ENCODE results near the gene KRTAP5-11. TPM values are rescaled to one million over a fixed set of nuclear protein-coding genes. Genes with fewer than 3 reads are reported as not detected.

Gene KRTAP5-11
- total and polyA plus RNA-seq, 2 of the 8 experiments (the other 6 are each of a cell fraction or from before 2014, with no cell fraction given): not detected

DNA sequence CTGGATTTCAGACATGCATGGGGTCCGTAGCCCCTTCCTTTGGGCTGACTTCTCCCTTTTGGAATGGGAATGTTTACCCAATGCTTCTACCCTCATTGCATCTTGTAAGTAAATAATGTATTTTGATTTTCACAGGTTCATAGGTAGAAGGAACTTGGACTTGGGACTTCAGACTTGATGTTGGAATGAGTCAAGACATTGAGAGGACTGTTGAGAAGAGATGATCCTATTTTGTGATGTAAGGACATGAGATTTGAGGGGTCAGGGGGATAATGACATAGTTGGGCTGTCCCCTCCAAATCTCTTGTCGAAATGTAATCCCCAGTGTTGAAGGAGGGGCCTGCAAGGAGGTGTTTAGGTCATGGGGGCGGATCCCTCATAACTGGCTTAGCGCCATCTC is 18.2 kb downstream of the KRTAP5-11 start (continued):
- TF ChIP-seq, protein P1, sequence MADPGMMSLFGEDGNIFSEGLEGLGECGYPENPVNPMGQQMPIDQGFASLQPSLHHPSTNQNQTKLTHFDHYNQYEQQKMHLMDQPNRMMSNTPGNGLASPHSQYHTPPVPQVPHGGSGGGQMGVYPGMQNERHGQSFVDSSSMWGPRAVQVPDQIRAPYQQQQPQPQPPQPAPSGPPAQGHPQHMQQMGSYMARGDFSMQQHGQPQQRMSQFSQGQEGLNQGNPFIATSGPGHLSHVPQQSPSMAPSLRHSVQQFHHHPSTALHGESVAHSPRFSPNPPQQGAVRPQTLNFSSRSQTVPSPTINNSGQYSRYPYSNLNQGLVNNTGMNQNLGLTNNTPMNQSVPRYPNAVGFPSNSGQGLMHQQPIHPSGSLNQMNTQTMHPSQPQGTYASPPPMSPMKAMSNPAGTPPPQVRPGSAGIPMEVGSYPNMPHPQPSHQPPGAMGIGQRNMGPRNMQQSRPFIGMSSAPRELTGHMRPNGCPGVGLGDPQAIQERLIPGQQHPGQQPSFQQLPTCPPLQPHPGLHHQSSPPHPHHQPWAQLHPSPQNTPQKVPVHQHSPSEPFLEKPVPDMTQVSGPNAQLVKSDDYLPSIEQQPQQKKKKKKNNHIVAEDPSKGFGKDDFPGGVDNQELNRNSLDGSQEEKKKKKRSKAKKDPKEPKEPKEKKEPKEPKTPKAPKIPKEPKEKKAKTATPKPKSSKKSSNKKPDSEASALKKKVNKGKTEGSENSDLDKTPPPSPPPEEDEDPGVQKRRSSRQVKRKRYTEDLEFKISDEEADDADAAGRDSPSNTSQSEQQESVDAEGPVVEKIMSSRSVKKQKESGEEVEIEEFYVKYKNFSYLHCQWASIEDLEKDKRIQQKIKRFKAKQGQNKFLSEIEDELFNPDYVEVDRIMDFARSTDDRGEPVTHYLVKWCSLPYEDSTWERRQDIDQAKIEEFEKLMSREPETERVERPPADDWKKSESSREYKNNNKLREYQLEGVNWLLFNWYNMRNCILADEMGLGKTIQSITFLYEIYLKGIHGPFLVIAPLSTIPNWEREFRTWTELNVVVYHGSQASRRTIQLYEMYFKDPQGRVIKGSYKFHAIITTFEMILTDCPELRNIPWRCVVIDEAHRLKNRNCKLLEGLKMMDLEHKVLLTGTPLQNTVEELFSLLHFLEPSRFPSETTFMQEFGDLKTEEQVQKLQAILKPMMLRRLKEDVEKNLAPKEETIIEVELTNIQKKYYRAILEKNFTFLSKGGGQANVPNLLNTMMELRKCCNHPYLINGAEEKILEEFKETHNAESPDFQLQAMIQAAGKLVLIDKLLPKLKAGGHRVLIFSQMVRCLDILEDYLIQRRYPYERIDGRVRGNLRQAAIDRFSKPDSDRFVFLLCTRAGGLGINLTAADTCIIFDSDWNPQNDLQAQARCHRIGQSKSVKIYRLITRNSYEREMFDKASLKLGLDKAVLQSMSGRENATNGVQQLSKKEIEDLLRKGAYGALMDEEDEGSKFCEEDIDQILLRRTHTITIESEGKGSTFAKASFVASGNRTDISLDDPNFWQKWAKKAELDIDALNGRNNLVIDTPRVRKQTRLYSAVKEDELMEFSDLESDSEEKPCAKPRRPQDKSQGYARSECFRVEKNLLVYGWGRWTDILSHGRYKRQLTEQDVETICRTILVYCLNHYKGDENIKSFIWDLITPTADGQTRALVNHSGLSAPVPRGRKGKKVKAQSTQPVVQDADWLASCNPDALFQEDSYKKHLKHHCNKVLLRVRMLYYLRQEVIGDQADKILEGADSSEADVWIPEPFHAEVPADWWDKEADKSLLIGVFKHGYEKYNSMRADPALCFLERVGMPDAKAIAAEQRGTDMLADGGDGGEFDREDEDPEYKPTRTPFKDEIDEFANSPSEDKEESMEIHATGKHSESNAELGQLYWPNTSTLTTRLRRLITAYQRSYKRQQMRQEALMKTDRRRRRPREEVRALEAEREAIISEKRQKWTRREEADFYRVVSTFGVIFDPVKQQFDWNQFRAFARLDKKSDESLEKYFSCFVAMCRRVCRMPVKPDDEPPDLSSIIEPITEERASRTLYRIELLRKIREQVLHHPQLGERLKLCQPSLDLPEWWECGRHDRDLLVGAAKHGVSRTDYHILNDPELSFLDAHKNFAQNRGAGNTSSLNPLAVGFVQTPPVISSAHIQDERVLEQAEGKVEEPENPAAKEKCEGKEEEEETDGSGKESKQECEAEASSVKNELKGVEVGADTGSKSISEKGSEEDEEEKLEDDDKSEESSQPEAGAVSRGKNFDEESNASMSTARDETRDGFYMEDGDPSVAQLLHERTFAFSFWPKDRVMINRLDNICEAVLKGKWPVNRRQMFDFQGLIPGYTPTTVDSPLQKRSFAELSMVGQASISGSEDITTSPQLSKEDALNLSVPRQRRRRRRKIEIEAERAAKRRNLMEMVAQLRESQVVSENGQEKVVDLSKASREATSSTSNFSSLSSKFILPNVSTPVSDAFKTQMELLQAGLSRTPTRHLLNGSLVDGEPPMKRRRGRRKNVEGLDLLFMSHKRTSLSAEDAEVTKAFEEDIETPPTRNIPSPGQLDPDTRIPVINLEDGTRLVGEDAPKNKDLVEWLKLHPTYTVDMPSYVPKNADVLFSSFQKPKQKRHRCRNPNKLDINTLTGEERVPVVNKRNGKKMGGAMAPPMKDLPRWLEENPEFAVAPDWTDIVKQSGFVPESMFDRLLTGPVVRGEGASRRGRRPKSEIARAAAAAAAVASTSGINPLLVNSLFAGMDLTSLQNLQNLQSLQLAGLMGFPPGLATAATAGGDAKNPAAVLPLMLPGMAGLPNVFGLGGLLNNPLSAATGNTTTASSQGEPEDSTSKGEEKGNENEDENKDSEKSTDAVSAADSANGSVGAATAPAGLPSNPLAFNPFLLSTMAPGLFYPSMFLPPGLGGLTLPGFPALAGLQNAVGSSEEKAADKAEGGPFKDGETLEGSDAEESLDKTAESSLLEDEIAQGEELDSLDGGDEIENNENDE (IDR thresholded peaks at IDR 0.05; ENCODE audit: insufficient replicate concordance, low read length): no peak
- TF ChIP-seq KDM5A (IDR thresholded peaks at IDR 0.05; ENCODE audit: low read length): no peak
- no peak for TF ChIP-seq CREB1 (IDR thresholded peaks at IDR 0.05)
- no peak for TF ChIP-seq FOSL1 (IDR thresholded peaks at IDR 0.05; ENCODE audit: insufficient read depth, low read depth, low read length)
- no peak for TF ChIP-seq YY1 (IDR thresholded peaks at IDR 0.05; ENCODE audit: low read depth, low read length)
- no peak for TF ChIP-seq KDM4A (IDR thresholded peaks at IDR 0.05; ENCODE audit: low read depth, low read length, severe bottlenecking)
- no peak for TF ChIP-seq POLR2AphosphoS5 (IDR thresholded peaks at IDR 0.05; ENCODE audit: low read depth, low read length)
- TF ChIP-seq SP1 (IDR thresholded peaks at IDR 0.05; ENCODE audit: low read depth, low read length): no peak

Measured in H1 (cell line).